ENCODE measurements around the gene MCRIP1. TPM values are rescaled to one million over a fixed set of nuclear protein-coding genes. Genes with fewer than 3 reads are reported as not detected.

The MCRIP1 gene
- total and polyA plus RNA-seq, 11 donors: 74.8 to 266 (median 105) TPM

DNA sequence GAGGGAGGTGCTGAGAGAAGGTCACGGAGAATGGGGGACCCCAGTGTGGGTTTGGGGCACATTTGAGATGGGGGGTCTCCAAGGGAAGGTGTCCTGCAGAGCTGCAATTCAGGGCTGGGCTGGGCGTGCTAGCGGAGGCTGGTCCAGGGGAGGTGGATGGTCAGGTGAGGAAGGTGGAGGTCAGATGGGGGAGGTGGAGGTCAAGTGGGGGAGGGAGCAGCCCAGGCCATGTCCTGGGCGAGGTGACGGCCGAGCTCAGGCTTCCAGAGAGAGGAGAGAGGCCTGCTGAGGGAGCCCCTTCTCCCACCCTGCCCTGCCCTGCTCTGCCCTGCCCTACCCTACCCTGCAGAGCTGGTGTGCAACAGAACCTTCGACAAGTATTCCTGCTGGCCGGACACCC is 22.6 kb downstream of the MCRIP1 start:
- no peaks in the 10 kb centered on the region for H3K36me3 ChIP-seq
- 68 to 81% (median 78%) methylated on average over 6 to 8 of the region's 8 CpGs for WGBS, 4 donors
- H3K27me3 ChIP-seq: peaks cover 0 to 47% (median 27%) of the 10 kb centered on the region in 9 donors
- ATAC-seq: no peak
- no peak overlapping the region for H3K4me3 ChIP-seq
- H3K4me1 ChIP-seq: no peaks in the 10 kb centered on the region
- H3K27ac ChIP-seq: no peak overlapping the region
- no peak for DNase-seq
- TF ChIP-seq, protein P1, sequence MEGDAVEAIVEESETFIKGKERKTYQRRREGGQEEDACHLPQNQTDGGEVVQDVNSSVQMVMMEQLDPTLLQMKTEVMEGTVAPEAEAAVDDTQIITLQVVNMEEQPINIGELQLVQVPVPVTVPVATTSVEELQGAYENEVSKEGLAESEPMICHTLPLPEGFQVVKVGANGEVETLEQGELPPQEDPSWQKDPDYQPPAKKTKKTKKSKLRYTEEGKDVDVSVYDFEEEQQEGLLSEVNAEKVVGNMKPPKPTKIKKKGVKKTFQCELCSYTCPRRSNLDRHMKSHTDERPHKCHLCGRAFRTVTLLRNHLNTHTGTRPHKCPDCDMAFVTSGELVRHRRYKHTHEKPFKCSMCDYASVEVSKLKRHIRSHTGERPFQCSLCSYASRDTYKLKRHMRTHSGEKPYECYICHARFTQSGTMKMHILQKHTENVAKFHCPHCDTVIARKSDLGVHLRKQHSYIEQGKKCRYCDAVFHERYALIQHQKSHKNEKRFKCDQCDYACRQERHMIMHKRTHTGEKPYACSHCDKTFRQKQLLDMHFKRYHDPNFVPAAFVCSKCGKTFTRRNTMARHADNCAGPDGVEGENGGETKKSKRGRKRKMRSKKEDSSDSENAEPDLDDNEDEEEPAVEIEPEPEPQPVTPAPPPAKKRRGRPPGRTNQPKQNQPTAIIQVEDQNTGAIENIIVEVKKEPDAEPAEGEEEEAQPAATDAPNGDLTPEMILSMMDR (IDR thresholded peaks at IDR 0.05): no peak
- no peak for TF ChIP-seq POLR2A (IDR thresholded peaks at IDR 0.05)
- intact Hi-C loops (cut with DNase I): no loop called here
- H3K9me3 ChIP-seq: no peaks in the 10 kb centered on the region

DNA sequence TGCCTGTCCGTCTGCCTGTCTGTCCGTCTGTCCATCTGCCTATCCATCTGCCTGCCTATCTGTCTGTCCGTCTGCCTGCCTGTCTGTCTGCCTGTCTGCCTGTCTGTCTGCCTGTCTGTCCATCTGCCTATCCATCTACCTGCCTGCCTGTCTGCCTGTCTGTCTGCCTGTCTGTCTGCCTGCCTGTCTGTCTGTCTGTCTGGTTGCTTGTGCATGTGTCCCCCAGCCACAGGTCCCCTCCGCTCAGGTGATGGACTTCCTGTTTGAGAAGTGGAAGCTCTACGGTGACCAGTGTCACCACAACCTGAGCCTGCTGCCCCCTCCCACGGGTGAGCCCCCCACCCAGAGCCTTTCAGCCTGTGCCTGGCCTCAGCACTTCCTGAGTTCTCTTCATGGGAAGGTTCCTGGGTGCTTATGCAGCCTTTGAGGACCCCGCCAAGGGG is 23.5 kb downstream of the MCRIP1 start:
- intact Hi-C loops (cut with DNase I): no loop called here
- ATAC-seq: no peak
- Histone ChIP-seq H3K4me3 (no peak overlapping the region), H3K4me1 (peaks cover 0 to 7% (median under 1%) of the 10 kb centered on the region in 12 donors), H3K36me3 (no peaks in the 10 kb centered on the region), H3K9me3 (no peaks in the 10 kb centered on the region), H3K27me3 (peaks cover 4 to 56% (median 34%) of the 10 kb centered on the region in 9 donors), H3K27ac (no peak overlapping the region)
- no peak for DNase-seq
- 75 to 79% (median 75%) methylated on average over 6 to 7 of the region's 7 CpGs for WGBS, 4 donors
- no peak for TF ChIP-seq POLR2A (IDR thresholded peaks at IDR 0.05)
- TF ChIP-seq, protein P1 (IDR thresholded peaks at IDR 0.05): no peak

DNA sequence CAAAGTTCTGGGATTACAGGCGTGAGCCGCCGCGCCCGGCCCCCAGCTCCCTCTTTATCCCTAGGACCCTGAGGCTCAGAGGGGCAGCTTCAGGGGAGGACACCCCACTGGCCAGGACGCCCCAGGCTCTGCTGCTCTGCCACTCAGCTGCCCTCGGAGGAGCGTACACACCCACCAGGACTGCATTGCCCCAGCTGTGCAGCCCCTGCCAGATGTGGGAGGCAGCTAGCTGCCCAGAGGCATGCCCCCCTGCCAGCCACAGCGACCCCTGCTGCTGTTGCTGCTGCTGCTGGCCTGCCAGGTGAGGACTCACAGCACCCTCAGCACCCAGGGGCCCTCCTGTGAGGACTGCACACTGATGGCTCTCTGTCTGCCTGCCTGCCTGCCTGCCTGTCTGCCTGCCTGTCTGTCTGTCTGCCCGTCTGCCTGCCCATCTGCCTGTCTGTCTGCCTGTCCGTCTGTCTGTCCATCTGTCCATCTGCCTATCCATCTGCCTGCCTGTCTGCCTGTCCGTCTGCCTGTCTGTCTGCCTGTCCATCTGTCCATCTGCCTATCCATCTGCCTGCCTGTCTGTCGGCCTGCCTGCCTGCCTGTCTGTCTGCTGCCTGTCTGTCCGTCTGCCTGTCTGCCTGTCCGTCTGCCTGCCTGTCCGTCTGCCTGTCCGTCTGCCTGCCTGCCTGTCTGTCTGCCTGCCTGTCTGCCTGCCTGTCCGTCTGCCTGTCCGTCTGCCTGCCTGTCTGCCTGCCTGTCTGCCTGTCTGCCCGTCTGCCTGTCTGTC is 24.1 kb downstream of the MCRIP1 start:
- peaks cover 0 to 13% (median 1%) of the 10 kb centered on the region in 12 donors for H3K4me1 ChIP-seq
- no peak overlapping the region for H3K4me3 ChIP-seq
- no peaks in the 10 kb centered on the region for H3K36me3 ChIP-seq
- intact Hi-C loops (cut with DNase I): no loop called here
- H3K9me3 ChIP-seq: no peaks in the 10 kb centered on the region
- H3K27ac ChIP-seq: no peak overlapping the region
- H3K27me3 ChIP-seq: peaks cover 10 to 62% (median 40%) of the 10 kb centered on the region in 9 donors
- ATAC-seq (no peak), DNase-seq (no peak)
- TF ChIP-seq POLR2A (IDR thresholded peaks at IDR 0.05): no peak
- TF ChIP-seq, protein P1 (IDR thresholded peaks at IDR 0.05): no peak
- 70 to 81% (median 75%) methylated on average over 14 to 20 of the region's 20 CpGs for WGBS, 4 donors

DNA sequence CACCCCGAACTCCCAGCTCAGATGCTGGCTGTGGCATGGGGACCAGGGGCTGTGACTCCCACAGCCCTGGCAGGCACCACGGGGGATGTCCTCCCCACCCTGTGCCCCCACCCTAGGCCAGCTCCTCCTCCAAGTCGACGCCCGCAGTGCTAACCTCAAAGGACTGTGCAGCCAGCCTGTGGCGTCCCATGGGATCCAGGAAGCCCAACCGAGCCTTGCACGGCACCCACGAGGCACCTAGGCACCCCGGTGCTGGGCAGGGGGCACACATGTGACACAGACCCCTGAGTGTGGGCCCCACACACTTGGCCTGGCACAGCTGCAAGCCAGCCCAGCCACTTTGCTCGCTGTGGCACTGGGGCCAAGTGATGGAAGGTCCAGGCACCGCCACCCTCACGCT is 25.3 kb downstream of the MCRIP1 start:
- ATAC-seq (no peak), DNase-seq (no peak)
- Histone ChIP-seq H3K27me3 (peaks cover 15 to 66% (median 51%) of the 10 kb centered on the region in 9 donors), H3K4me3 (no peak overlapping the region), H3K9me3 (no peaks in the 10 kb centered on the region), H3K27ac (no peak overlapping the region), H3K4me1 (peaks cover 0 to 21% (median 1%) of the 10 kb centered on the region in 12 donors), H3K36me3 (no peaks in the 10 kb centered on the region)
- 66 to 74% (median 71%) methylated on average over 12 to 13 of the region's 13 CpGs for whole genome bisulfite sequencing, 4 donors
- TF ChIP-seq POLR2A (IDR thresholded peaks at IDR 0.05): no peak
- TF ChIP-seq, protein P1 (IDR thresholded peaks at IDR 0.05): no peak
- intact Hi-C loops (cut with DNase I): no loop called here

Data from heart left ventricle (tissue), 16 donors.